Measurements from ENCODE around the gene PRR7. TPM values are rescaled to one million over a fixed set of nuclear protein-coding genes. Genes with fewer than 3 reads are reported as not detected.
A peak's percentile ranks its signal among the peaks of the same experiment; 100 is the strongest.

PRR7 gene
- total RNA-seq, 1 donor from 2014 or later, result 5.8 TPM

GRCh38 chr5:177493795-177494345 lies 47.3 kb downstream of the PRR7 start:
- no peak for DNase-seq (ENCODE audit: low read depth)
- H3K36me3 ChIP-seq (ENCODE audit: control insufficient read depth, insufficient read depth, low read length), result peaks cover 7% of the 10 kb centered on the region
- TF ChIP-seq CTCF (IDR thresholded peaks at IDR 0.05; ENCODE audit: insufficient read depth, low read length, poor library complexity, severe bottlenecking), result no peak
- H3K4me3 ChIP-seq (ENCODE audit: low read depth, low read length), result no peak overlapping the region
- no peaks in the 10 kb centered on the region for H3K27me3 ChIP-seq (ENCODE audit: control insufficient read depth, insufficient read depth, low read length)

- peaks cover 3% of the 10 kb centered on the region for H3K36me3 ChIP-seq (ENCODE audit: control insufficient read depth, insufficient read depth, low read length)
- peak; percentile 79 for DNase-seq (ENCODE audit: low read depth)
- H3K27me3 ChIP-seq (ENCODE audit: control insufficient read depth, insufficient read depth, low read length), result no peaks in the 10 kb centered on the region
- TF ChIP-seq CTCF (IDR thresholded peaks at IDR 0.05; ENCODE audit: insufficient read depth, low read length, poor library complexity, severe bottlenecking), result peak; percentile 64
- no peak overlapping the region for H3K4me3 ChIP-seq (ENCODE audit: low read depth, low read length)
These were observed 48.0 kb downstream of the PRR7 start for GRCh38 chr5:177494346-177495195.

GRCh38 chr5:177495243-177496060 lies 48.8 kb downstream of the PRR7 start:
- Histone ChIP-seq H3K27me3 (ENCODE audit: control insufficient read depth, insufficient read depth, low read length) (no peaks in the 10 kb centered on the region), H3K4me3 (ENCODE audit: low read depth, low read length) (peak overlapping the region; percentile 84), H3K36me3 (ENCODE audit: control insufficient read depth, insufficient read depth, low read length) (peaks cover 2% of the 10 kb centered on the region)
- peak; percentile 77 for DNase-seq (ENCODE audit: low read depth)
- no peak for TF ChIP-seq CTCF (IDR thresholded peaks at IDR 0.05; ENCODE audit: insufficient read depth, low read length, poor library complexity, severe bottlenecking)

- Histone ChIP-seq H3K27me3 (ENCODE audit: control insufficient read depth, insufficient read depth, low read length) (no peaks in the 10 kb centered on the region), H3K4me3 (ENCODE audit: low read depth, low read length) (peak overlapping the region; percentile 84), H3K36me3 (ENCODE audit: control insufficient read depth, insufficient read depth, low read length) (peaks cover 1% of the 10 kb centered on the region)
- TF ChIP-seq CTCF (IDR thresholded peaks at IDR 0.05; ENCODE audit: insufficient read depth, low read length, poor library complexity, severe bottlenecking), result peak; percentile 46
- peak; percentile 42 for DNase-seq (ENCODE audit: low read depth)
These were observed 49.6 kb downstream of the PRR7 start for GRCh38 chr5:177496070-177496726.

GRCh38 chr5:177496727-177497291 lies 50.2 kb downstream of the PRR7 start:
- no peaks in the 10 kb centered on the region for H3K27me3 ChIP-seq (ENCODE audit: control insufficient read depth, insufficient read depth, low read length)
- peak overlapping the region; percentile 84 for H3K4me3 ChIP-seq (ENCODE audit: low read depth, low read length)
- TF ChIP-seq CTCF (IDR thresholded peaks at IDR 0.05; ENCODE audit: insufficient read depth, low read length, poor library complexity, severe bottlenecking), result no peak
- H3K36me3 ChIP-seq (ENCODE audit: control insufficient read depth, insufficient read depth, low read length), result no peaks in the 10 kb centered on the region
- peak; percentile 65 for DNase-seq (ENCODE audit: low read depth)
